Fibroblast of lung (primary cell): Measurements from ENCODE around the gene CAPN10.

Source experiments
- CTCF ChIP-seq, 2 donors: IDR thresholded peaks in 1 of 2; conservative IDR thresholded peaks in 1 of 2; 1 replicate in 1 of 2; 2 replicates in 1 of 2; pipeline ENCODE4 v1.5.1; 2011 to 2012; ENCODE audit warnings: low read length in 2 of 2, control low read depth in 1 of 2, inconsistent platforms in 1 of 2, low read depth in 1 of 2, mild to moderate bottlenecking in 1 of 2
- EZH2 ChIP-seq: IDR thresholded peaks from 2 replicates; pipeline ENCODE4 v1.5.1; 2012; ENCODE audit warnings: low read length, control low read depth, mild to moderate bottlenecking; ENCODE audit errors: missing control alignments

- TF ChIP-seq CTCF (conservative IDR thresholded peaks at IDR 0.05 in 1 of 2, IDR thresholded peaks at IDR 0.05 in 1 of 2; ENCODE audit: low read depth in 1 of 2, low read length in 2 of 2) (no peak), EZH2 (no peak)
Observed at GRCh38 chr2:240601831-240602160, 15.3 kb downstream of the CAPN10 start.
